Activated T-cell treated with anti-CD3 and anti-CD28 coated beads for 1 hour (primary cell): Measurements from ENCODE around the gene KLHL29.

Source experiments
- DNase-seq: peaks from one replicate; pipeline ENCODE4 v3.0.0-alpha.2; 2020; ENCODE audit warnings: low read depth

KLHL29 gene

DNA sequence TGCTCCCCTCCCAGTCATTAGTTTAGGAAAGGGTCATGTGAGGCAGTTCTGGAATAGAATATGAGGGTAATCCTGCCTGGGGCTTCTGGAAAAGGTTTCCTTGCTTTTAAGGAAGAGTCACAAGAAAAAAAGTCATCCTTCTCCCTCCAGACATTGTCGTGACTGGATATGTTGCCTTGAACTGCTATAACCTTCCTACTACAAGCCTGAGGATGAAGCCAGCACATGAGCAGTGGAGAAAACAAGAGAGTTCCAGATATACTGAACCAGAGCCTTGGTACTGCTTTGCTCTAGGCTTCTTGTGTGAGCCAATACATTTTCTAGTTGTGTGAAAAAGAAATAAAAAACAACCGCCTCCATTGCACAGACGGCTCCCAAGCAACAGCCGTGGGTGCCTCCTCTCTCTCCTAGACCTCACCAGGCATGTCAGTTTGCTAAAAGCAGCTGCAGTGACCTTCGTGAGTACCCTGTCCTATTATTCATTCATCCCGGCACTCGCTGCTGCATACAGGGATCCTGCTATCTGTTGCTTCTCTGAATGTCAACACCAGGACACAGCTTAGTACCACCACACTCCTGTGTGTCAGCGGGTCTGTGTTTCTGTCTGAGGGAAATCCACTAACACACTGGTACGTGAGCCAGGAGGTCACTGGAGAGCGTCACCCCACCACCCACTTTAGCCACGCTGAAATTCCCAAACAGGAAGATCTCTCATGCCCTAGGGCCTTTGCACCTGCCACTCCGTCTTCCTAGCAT is 186.7 kb downstream of the KLHL29 start:
- DNase-seq, result no peak

DNA sequence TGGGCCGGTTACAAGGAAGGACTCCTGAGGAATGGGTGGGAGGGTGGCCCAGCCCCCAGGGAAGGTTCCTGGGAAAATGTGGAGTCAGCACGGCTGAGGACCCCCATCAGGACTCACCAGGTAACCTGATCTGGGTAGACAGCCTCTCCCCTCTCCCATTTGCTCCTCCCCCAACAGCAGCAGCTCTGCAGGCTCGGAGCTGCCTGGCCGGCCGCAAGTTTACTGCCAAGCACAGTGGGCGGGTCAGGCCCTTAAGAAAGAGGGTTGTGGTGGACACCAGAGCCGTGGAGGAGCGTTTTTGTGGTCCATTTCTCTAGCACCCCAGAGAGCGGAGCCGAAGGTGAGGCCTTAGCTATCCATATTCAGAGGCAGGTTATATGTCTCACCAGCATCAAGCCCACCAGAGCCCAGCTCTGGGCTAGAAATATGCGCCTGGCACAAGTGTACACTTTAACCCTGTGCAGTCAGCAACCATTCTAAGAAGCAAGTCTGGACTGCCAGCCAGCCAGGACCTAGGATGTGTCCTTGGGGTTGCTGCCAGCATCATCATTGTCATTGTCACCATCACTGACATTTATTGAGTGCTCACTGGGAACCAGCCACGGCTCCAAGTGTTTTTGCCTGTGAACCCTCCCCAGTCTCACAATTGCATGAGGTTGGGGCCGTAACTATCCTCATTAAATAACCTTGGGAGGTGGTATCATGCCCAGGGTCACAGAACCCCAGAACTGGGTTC is 190.1 kb downstream of the KLHL29 start:
- no peak for DNase-seq

DNA sequence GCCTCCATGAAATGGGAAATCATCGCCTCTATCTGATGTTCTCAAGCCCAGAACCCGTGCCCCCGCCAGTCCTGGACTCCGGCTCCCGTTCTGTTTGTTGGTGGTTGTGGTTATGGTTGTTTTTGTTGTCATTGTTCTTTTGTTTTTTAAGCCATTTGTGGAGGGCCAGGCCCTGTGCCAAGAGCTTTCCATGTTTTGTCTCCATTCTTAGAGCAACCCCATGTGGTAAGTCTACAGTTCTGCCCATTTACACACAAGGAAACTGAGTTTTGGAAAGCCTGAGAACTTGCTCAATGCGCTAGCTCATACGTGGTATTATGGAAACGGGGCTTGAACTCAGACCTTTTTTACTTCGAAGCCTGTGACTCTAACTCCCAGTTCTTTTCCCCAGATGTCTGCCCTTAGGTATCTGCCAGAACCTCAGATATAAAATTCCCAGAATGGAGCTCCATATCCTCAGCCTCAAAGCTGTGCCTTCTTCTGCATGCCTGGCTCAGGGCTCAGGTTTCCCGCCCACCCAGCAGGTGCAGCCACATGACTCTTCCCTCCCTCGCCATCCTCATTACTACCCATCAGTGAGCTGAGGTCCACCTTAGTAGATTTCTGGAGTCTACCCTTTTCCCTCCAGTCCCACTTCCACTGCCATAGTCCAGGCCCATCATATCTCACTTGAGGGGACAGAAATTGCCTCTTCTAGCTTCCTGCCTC is 194.1 kb downstream of the KLHL29 start:
- no peak for DNase-seq

DNA sequence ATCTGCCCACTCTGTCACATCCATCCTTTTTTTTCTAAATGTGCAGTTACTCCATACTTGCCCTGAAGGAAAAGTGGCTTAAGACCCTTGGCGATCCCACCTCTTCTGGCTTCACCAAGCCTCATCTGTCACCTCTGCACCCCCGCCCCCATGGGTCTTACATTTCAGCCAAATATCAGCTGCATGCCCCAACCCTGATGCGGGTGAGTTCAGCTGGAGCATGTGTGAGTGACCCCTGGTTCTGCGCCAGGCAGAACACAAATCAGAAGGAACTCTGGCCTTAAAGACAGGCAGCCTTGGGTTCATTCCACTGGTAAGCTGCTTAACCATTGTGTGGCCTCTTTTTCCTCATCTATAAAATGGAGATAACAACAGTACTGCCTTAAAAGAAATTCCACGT is 194.7 kb downstream of the KLHL29 start:
- DNase-seq, result no peak

DNA sequence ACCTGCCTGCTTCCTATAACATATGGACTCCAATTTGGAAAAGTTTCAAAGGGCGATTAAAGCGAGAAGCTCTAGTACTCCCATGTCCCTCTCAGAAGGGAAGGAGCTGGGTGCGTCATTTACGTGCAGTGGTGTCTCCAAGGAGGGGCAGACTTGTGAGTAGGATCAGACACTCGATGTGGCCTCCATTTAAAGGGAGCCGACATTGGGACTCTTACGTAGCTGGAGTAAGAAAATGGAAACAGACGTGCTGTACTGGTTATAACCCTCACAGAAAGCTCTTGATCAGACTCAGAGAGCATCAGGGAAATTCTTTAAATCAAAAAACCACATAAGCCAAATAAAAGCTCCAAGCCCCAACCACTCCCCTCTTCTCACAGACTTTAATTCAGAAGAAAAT is 198.5 kb downstream of the KLHL29 start:
- no peak for DNase-seq

DNA sequence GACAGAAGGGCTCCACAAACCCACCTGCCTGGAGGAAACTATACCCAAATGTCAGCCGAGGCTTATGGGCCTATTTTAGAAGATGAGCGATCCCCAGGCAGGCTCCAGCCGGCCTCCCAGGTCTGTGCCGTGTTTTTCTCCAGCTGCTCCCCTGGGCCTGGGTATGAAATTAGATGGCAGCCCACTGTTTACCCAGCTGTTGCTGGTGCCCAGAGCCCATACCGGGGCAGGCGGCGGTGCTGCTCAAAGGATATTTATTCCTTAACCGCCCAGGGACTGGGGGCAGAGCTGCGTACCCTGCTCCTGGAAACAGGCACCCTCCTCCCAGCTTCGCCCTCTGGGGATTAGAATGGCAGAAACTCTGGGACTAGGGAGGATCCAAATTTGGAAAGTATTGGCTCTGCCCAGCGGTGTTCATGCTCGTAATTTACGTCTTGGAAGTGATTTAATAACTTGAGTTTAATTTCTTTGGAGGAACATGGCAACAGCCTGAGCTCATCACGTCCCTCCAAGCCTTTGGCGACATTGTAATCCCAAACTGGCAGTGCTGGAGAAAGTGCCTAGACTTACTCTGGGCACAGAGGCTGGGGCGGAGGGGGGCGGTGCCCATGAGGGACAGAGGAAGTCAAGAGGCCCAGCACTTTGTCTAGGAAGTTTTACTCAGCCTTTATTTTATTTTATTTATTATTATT is 199.2 kb downstream of the KLHL29 start:
- no peak for DNase-seq

DNA sequence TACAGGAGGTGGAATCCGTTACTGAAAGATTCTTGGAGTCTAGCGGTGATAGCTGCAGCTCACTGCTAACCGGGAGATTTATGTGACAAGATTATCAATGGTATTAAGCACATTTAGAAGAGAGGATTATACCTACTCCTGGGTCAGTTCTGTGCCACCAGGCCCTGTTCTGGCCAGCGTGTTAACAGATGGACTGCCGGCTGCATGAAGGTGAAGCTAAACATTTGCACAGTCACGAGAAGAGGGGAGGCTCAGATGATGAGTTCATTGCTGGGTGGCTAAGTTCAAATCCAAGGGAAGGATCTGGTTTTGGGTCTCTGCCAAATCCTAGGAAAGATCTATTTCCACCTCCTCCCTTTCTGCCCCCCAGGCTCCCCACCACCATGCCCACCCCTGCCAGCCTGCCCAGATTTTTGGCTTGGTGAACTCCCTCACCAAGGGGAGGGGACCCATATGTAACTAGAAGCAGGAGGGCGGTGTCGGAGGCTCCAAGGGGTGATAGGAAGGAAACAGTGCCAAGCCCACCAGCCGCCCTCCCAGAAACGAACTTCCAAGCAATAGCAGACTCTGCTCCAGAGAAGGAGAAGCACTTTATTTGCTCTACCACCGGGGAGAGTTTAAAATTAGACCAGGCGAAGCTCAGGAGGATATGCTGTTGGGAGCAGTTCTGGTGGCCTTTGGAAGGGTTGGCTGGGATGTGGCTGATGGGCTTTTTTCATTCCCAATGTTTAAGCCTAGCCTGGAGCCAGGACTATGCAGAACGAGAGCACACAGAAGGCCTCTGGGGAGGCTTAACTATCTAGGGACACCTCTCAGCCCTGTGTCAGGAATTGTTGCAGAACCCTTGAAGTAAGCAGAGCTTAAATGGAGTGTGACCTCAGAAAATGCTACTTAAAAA is 200.5 kb downstream of the KLHL29 start:
- DNase-seq, result no peak

DNA sequence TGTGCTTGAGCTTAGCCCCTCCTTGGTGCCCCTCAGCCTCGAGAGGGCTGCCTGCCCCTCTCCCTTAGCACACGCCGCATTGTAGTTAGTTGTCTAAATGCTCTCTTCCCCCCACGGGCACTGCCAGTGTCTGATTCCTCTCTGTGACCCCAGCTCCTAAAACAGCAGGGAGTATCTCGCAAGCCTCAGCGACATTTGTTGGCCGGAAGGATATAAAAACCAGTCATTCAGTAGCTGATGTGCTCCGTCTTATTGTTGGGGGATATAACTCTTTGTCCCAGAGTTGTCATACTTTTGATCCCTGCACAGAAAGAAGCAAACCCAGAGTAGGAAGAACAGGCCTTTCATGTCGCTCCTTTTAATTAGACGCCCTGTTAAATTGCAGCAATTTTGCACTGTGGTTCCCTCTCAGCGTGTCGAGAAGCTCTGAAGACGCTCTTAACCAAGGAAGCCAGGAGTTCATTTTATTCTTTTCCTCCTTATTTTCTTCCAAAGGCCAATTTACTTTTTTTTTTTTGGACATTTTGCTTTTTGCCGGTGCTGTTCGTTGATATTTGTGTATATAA is 201.8 kb downstream of the KLHL29 start:
- no peak for DNase-seq

DNA sequence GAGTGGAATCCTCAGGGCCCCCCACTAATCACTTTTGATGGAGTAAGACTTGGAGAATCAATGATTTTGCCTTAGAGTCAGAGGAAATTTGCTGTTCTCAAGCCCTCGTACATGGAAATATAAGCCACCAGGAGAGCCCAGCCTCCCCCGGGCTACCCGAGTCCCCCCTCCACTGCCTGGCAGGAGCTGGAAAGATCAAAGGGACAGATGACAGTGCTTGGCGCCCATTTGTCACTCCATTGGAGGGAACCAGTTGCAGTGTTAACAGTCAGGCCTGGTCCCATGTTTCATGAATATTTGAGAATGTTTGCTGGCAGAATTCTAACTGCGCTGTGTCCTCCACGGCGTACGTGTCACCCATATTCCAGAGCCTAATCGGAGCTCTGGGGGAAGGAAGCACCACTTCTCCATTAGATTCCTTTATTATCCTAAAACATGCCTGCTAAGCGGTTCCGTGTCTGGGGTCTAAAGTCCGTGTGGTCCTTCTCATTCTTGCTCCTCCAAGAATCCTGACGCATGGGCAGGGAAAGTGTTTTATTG is 202.4 kb downstream of the KLHL29 start:
- no peak for DNase-seq

DNA sequence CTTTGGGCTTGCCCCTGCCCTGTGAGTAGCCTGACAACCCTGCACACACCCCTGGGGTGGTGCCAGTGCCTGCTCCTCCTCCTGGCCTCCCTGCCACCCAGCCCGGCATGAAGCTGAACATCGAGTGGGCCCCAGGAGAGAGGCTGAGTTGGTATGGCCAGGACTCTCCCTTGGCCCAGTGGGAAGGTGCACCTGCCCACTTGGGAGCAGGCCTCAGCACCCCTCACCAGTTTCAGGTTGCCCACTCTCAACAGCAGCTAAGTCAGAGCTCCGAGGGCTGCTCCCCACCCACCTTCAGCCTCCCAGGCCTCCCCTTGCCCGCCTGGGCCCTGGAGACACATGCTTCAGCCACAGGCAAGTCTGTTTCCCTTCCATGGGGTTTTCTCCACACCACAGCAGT is 203.1 kb downstream of the KLHL29 start:
- no peak for DNase-seq

DNA sequence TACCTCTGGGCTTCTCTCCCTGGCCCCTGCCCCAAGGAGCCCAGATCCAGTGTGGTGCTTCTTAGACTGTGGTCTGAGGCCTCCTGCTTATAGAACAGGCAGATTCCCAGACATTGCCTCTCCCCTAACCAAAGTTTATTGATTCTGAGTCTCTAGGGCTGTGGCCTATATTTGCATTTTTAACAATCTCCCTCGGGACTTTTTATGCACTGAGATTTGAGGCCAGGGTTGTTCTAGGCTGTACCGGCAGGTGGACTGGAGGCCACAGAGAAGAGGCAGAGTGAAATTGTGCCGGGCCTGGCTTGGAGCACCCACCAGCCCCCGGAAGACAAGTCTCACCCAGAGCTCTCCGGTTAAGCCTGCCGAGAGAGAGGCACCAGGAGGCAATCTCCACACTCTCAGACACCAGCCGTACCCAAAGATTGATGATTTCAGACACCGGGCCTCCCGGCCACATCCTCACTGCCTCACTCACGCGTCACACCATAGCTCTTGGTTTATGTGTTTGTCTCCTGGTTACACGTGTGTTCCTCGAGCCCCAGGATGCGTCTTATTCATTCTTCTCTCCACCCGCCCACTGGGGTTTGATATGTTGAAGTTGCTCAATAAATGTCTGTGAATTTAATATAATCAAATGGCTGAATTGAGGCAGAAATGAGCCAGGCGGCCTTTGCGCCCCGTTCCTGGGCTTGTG is 203.7 kb downstream of the KLHL29 start:
- DNase-seq, result no peak

DNA sequence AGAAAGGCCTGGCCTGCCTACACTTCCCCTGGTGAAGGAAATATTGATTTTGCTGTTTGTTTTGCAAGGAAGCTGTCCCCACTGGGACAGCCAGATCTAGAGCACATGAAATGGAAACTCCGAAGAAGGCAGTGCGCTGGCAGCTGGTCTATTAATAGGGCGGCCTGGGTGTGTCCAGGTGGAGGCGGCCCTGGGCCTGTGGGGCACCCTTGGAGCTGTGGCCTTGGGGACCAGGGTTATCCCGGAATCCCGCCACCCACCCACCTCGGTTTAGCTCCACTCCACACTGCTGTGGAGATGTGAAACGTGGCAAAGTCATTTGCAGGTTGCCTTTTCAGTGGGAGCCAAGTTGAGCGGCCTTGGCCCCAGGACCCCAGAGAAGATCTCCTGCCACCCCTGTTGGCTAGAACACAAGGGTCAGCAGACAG is 204.3 kb downstream of the KLHL29 start:
- no peak for DNase-seq

DNA sequence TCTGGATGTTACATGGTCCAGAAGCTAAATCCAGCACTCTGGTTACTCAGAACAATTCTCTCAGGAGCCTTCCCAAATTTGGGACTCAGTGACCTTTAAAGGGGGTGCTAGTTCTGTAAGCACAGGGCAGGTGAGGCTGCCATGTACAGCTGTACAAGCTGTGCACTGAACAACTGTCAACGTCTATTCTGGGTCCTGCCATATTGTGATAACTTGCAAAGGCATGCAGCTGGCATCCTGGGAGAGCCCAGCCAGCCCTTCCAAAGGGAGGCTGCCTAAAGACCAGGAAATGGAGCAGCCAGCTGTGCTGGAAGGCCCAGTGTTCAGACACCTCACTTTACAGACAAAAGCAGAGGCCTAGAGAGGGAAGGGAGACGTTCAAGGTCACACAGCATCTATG is 204.8 kb downstream of the KLHL29 start:
- no peak for DNase-seq

DNA sequence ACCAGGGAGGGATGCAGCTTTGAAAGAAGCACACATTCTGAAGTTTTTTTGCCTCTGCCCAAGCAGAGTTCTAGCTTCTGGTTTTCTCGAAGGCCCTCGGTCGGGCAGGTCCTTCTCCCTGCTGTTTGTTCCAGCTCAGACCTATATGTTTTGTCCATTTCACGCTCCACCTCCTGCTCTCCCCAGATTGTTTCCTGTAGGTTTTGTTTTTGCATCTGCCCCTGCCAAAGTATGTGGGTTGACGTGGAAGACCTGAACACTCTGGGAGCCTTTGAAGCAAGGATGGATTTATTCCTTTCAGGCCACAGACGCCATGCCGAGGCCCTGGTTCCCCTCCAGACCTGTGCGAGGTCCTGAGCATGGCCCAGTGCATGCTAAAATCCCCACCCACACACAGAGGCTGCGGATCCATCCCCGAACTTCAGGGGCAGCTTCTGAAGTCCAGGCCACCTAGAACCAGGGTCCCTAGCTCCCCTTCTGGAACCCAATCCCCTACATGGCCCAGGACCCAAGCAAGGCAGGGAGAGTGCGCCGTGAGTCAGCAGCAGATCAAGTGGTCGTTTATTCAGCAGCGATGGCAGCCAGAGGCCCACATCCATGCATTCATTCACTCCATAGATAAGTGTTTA is 205.4 kb downstream of the KLHL29 start:
- DNase-seq, result no peak

DNA sequence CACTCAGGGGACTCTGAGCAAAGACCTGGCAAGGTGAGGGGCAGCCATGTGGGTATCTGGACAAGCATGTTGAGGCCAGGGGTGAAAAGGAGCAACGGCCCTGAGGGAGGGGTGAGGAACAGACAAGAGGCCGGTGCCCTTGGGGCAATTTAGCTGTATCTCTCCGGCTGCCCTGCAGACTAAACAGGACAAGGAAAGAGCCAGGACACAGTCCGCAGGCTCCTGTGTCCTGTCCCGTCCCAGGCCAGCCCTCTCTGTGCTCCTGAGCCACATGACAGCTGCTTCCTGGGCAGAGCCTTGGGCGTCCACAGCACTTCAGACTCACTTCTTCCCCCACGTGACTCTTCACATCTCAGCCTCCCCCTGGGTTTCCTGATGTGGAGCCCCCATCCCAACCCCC is 206.1 kb downstream of the KLHL29 start:
- DNase-seq, result no peak

DNA sequence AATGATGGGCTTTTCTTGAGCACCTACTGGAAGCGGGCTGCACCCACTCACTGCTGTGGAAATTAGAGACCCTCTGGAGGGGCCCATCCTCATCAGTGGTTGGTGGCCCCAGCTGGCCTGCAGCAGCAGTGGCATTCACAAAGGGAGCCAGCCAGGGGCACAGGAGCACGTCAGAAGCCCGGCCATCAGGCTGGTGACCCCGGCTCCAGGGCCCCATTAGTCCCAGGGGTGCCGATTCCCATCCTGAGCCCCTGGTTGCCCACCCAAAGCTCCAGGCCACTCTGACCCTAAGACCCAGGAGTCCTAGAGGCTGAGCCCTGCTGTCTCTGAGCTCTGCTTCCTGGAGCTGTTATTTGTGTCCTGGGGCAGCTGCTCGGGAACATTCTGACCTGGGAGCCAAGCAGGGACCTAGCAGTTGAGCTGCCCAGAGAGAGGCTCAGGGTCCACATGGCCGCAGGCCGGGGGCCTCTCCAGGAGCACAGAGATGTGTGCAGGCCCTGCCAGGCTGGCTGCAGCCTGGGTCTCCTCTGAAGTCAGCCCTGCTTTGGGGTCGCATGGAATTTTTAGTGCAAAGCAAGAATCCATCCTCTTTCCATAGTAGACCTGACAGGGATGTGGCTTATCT is 207.2 kb downstream of the KLHL29 start:
- no peak for DNase-seq

DNA sequence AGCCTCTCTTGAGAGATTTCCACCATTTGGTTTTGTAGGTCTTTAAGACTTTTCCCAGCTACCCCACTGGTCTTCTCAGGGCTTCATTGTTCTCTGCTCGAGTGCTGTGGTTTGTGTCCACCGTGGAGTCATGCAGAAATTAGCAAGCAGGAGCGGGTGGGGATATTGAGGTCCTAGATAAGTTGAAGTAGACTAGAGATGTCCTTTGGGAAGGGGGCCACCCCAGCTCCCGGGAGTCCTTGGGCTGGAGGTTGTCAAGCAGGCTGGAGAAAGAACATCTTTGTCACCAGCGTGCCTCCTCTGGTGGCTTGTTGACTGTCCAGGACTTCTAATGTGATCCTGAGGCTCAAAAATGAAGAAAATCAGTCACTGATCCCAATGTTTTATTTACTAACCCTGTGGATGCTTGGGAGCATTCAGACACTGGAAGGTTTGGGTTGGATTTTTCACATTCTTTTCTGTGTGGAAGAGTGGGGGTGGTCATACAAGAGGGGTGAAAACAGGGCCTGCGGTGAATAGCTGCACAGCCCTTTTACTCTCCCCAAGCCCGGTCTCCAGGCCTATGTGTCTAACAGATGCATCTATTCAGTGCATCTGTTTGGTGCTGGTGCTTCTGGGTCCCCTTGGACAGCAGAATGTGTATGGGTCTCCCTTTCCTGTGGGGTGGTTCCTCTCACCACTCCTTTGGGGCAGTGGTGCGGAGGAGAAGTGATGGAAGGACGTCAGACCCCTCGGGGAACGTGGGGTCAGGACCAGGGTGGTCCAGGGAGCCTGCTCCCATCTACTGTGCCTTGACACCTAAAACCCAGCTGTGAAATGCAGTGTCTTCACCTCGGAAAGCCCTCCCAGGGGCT is 208.1 kb downstream of the KLHL29 start:
- DNase-seq, result no peak

DNA sequence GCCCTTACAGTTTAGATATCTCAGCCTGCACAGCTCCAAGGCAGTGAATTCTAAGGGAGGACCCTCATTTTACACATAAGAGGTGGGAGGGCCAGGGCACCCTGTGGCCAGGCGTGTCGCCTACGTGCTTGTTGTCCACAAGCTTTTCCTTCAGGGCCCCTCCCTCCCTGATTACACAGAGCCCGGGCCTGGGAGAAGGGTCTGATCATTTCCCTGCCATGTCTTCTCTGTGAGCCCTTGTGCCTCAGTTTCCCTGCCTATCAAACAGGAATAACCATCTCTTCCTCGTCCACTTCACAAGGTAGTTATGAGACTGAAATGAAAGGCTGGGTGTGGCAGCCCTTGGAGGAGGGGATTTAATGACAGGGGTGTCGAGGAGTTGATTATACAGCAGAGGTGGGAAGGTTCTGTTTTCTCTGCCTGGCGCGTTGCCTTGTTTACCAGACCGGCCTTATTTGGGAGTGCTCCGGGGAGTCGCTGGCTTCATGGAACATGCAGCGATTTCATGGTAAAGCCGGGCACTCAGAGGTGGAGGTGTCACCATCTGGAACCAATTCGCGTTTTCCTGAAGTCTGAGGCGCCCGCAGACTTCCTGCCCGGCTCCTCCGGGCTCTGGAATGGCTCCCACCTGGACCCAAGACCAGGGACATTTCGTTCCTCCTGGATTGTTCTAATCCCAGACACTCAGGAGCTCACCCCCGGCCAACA is 208.9 kb downstream of the KLHL29 start:
- no peak for DNase-seq
